HepG2 (cell line): Measurements from ENCODE around the gene UNC50. TPM values are rescaled to one million over a fixed set of nuclear protein-coding genes. Genes with fewer than 3 reads are reported as not detected.

Experiments used
- ATAC-seq: fragments of 200-7000 bp; cut with Tn5 transposase; 3 replicates; pipeline ENCODE4 v1.9.1; 2020; ENCODE audit warnings: mild to moderate bottlenecking, moderate library complexity
- BruUV-seq: library from RNA; stranded (reverse); fragments of 400-500 nt; replicated peaks from 2 replicates; lab custom pipeline; 2021; lab: Mats Ljungman, UMichigan
- CTCF ChIA-PET: fragments of 300-600 bp; formaldehyde crosslinking; extraction: SDS; loops from one replicate; lab custom pipeline; 2021; ENCODE audit warnings: low total read pairs, inconsistent platforms, low intra/inter-chr PET ratio; lab: Yijun Ruan, JAX
- POLR2A ChIA-PET: fragments of 350-600 bp; sonication (Branson Sonifier 250); formaldehyde crosslinking; loops from one replicate; lab custom pipeline; 2020; ENCODE audit warnings: antibody characterized with exemption, inconsistent platforms; lab: Yijun Ruan, JAX
- DNase-seq: peaks from one replicate; pipeline ENCODE4 v3.0.0-alpha.2; 2015; ENCODE audit warnings: low spot score
- FAIRE-seq: peaks from 3 replicates; lab custom pipeline; 2011; peaks lifted over from hg19 to GRCh38; lab: Jason Lieb, UNC
- H2AFZ ChIP-seq: one replicate; pipeline ENCODE4 v1.6.1; 2011; ENCODE audit warnings: low read length, inconsistent platforms
- H3K27ac ChIP-seq: fragments of 300-600 bp; 3 replicates; pipeline ENCODE4 v1.8.0; 2011; ENCODE audit warnings: mixed run types, mild to moderate bottlenecking, mixed read lengths, low read length, inconsistent platforms; ENCODE audit not compliant: insufficient read depth; ENCODE audit errors: extremely low read length
- H3K27me3 ChIP-seq, 2 experiments: fragments of 200-600 bp in 1 of 2; 2 replicates in 1 of 2; 3 replicates in 1 of 2; pipeline versions ENCODE4 v1.6.0 to v1.8.0; 2011; ENCODE audit warnings: low read length in 2 of 2, mild to moderate bottlenecking in 2 of 2, moderate library complexity in 2 of 2, inconsistent platforms in 1 of 2; ENCODE audit not compliant: insufficient read depth in 2 of 2, control insufficient read depth in 1 of 2
- H3K36me3 ChIP-seq, 2 experiments: fragments of 200-600 bp in 1 of 2; replicated peaks in 1 of 2; 2 replicates in 1 of 2; 3 replicates in 1 of 2; pipeline versions ENCODE4 v1.5.1 to v1.8.0; 2011; ENCODE audit warnings: low read length in 2 of 2, inconsistent platforms in 1 of 2; ENCODE audit not compliant: insufficient read depth in 2 of 2, control insufficient read depth in 1 of 2
- H3K4me1 ChIP-seq: 2 replicates; pipeline ENCODE4 v1.5.1; 2012; ENCODE audit warnings: low read length, inconsistent platforms; ENCODE audit not compliant: insufficient read depth
- H3K4me2 ChIP-seq: 2 replicates; pipeline ENCODE4 v1.6.0; 2011; ENCODE audit warnings: low read depth, low read length, inconsistent platforms
- H3K4me3 ChIP-seq, 3 experiments: fragments of 200-600 bp in 1 of 3; sonication (generic), shearing (Covaris generic) in 1 of 3; replicated peaks in 1 of 3; 2 replicates each; pipeline ENCODE4 v1.5.1; 2011 to 2016; ENCODE audit warnings: low read length in 3 of 3, inconsistent platforms in 2 of 3, low read depth in 2 of 3, mild to moderate bottlenecking in 2 of 3, control low read depth in 1 of 3, mixed read lengths in 1 of 3; ENCODE audit not compliant: insufficient read depth in 1 of 3
- H3K79me2 ChIP-seq: one replicate; pipeline ENCODE4 v1.6.1; 2011; ENCODE audit warnings: low read length, inconsistent platforms; ENCODE audit not compliant: insufficient read depth
- H3K9ac ChIP-seq: 2 replicates; pipeline ENCODE4 v1.6.0; 2011; ENCODE audit warnings: mild to moderate bottlenecking, low read depth, low read length, inconsistent platforms; ENCODE audit not compliant: insufficient read depth
- H3K9me3 ChIP-seq: 2 replicates; pipeline ENCODE4 v1.5.1; 2012; ENCODE audit warnings: mild to moderate bottlenecking, low read length
- H4K20me1 ChIP-seq: 2 replicates; pipeline ENCODE4 v1.6.0; 2011; ENCODE audit warnings: inconsistent platforms, mild to moderate bottlenecking, low read length, moderate library complexity; ENCODE audit not compliant: insufficient read depth
- AGO2 ChIP-seq: fragments of 200-400 bp; formaldehyde crosslinking; optimal IDR thresholded peaks from 2 replicates; pipeline ENCODE3; 2017; ENCODE audit warnings: mild to moderate bottlenecking, low read depth, low read length, moderate library complexity
- ASH2L ChIP-seq: fragments of 300-600, 200-600 bp; sonication (generic); IDR thresholded peaks from 2 replicates; pipeline ENCODE4 v1.7.0; 2017; ENCODE audit warnings: low read depth, mild to moderate bottlenecking, moderate library complexity, mixed read lengths, low read length; ENCODE audit not compliant: insufficient read length
- GMEB1 ChIP-seq: sonication (generic); formaldehyde crosslinking; IDR thresholded peaks from 2 replicates; pipeline ENCODE4 v1.5.1; 2020; ENCODE audit warnings: missing genetic modification reagents, mild to moderate bottlenecking, borderline replicate concordance
- HES4 ChIP-seq: sonication (generic); formaldehyde crosslinking; IDR thresholded peaks from 2 replicates; pipeline ENCODE4 v1.9.0; 2021; ENCODE audit warnings: mild to moderate bottlenecking, missing genetic modification reagents, borderline replicate concordance
- HNF4A ChIP-seq: sonication (generic); formaldehyde crosslinking; IDR thresholded peaks from 2 replicates; pipeline ENCODE4 v1.4.0; 2020; ENCODE audit warnings: missing genetic modification reagents
- HNRNPUL1 ChIP-seq: fragments of 200-400 bp; formaldehyde crosslinking; IDR thresholded peaks from 2 replicates; pipeline ENCODE4 v1.6.1; 2017; ENCODE audit warnings: low read depth, mild to moderate bottlenecking, low read length, moderate library complexity
- KAT8 ChIP-seq: IDR thresholded peaks from 2 replicates; pipeline ENCODE4 v1.6.1; 2016; ENCODE audit warnings: missing genetic modification reagents, missing compliant biosample characterization
- MAF1 ChIP-seq: sonication (generic); formaldehyde crosslinking; IDR thresholded peaks from 2 replicates; pipeline ENCODE4 v1.5.0; 2020; ENCODE audit warnings: missing genetic modification reagents, borderline replicate concordance
- NFE2L2 ChIP-seq: fragments of 150-350 bp; IDR thresholded peaks from 2 replicates; pipeline ENCODE4 v1.6.1; 2014; ENCODE audit warnings: low read length
- PAX8 ChIP-seq: sonication (generic); formaldehyde crosslinking; IDR thresholded peaks from 2 replicates; pipeline ENCODE4 v1.8.0; 2022; ENCODE audit warnings: mild to moderate bottlenecking, missing genetic modification reagents, borderline replicate concordance
- SIN3B ChIP-seq: fragments of 150-350 bp; IDR thresholded peaks from 2 replicates; pipeline ENCODE4 v1.6.1; 2014; ENCODE audit warnings: low read length
- THAP11 ChIP-seq: IDR thresholded peaks from 2 replicates; pipeline ENCODE4 v1.6.1; 2016; ENCODE audit warnings: missing biosample characterization, missing genetic modification reagents
- ZFP90 ChIP-seq: sonication (generic); formaldehyde crosslinking; IDR thresholded peaks from 2 replicates; pipeline ENCODE4 v1.8.0; 2022; ENCODE audit warnings: missing genetic modification reagents, mild to moderate bottlenecking, inconsistent platforms, borderline replicate concordance
- ZNF256 ChIP-seq: sonication (generic); formaldehyde crosslinking; conservative IDR thresholded peaks from 2 replicates; pipeline ENCODE4 v1.4.0; 2020; ENCODE audit warnings: missing genetic modification reagents
- ZNF350 ChIP-seq: sonication (generic); formaldehyde crosslinking; IDR thresholded peaks from 2 replicates; pipeline ENCODE4 v1.4.0; 2020; ENCODE audit warnings: mild to moderate bottlenecking, low read depth, missing genetic modification reagents, borderline replicate concordance
- ZNF672 ChIP-seq: sonication (generic); formaldehyde crosslinking; IDR thresholded peaks from 2 replicates; pipeline ENCODE4 v1.8.1; 2022; ENCODE audit warnings: missing genetic modification reagents
- ZNF737 ChIP-seq: sonication (generic); formaldehyde crosslinking; IDR thresholded peaks from 2 replicates; pipeline ENCODE4 v1.5.0; 2020; ENCODE audit warnings: missing genetic modification reagents, mild to moderate bottlenecking, borderline replicate concordance
- ZNF768 ChIP-seq: sonication (generic); formaldehyde crosslinking; IDR thresholded peaks from 2 replicates; pipeline ENCODE4 v1.4.0; 2020; ENCODE audit warnings: missing genetic modification reagents
- ZSCAN30 ChIP-seq: sonication (generic); formaldehyde crosslinking; IDR thresholded peaks from 2 replicates; pipeline ENCODE4 v1.5.0; 2020; ENCODE audit warnings: mild to moderate bottlenecking, missing genetic modification reagents
- ZZZ3 ChIP-seq: sonication (generic); formaldehyde crosslinking; IDR thresholded peaks from 2 replicates; pipeline ENCODE4 v1.4.0; 2020; ENCODE audit warnings: missing genetic modification reagents, mild to moderate bottlenecking, borderline replicate concordance
- WGBS: methylation state at CpG from one replicate; pipeline ENCODE4 v1.1.6; 2017; ENCODE audit warnings: low lambda C conversion rate; 5-methylcytosine and 5-hydroxymethylcytosine counted together
- in situ Hi-C: cut with HindIII; loops from 2 replicates; pipeline ENCODE4 v1.10.0; 2017; ENCODE audit warnings: low pct_unique_long_range_greater_than_20kb; ENCODE audit not compliant: extremely low pct_ligation_motif_present
- intact Hi-C: fragments of 100-400 bp; cut with micrococcal nuclease; formaldehyde crosslinking; loops from one replicate; pipeline ENCODE4 v1.10.0; 2022; ENCODE audit not compliant: unreplicated experiment
- polyA plus RNA-seq, 8 experiments: library from polyadenylated mRNA; depleted of rRNA in 3 of 8; stranded (reverse) in 7 of 8; unstranded in 1 of 8; fragments of >200 nt; fragmentation: Illumina TruSeq in 4 of 8; extraction: Trizol in 4 of 8; gene quantifications; 2 replicates each; pipeline versions ENCODE4 v1.2.1 to v1.2.3, GENCODE V29; 2011 to 2016; ENCODE audit warnings: low read depth in 4 of 8, missing spikeins in 1 of 8, mixed read lengths in 1 of 8; ENCODE audit not compliant: insufficient read depth in 1 of 8
- total RNA-seq, 5 experiments: library from RNA; depleted of rRNA; stranded (reverse); fragments of >200 nt; fragmentation: Illumina TruSeq; extraction: Trizol; gene quantifications; 2 replicates each; pipeline ENCODE4 v1.2.3, GENCODE V29; 2016; ENCODE audit warnings: low read depth in 1 of 5

The UNC50 gene
- total and polyA plus RNA-seq, 2 of the 13 experiments (the other 11 are each of a cell fraction or from before 2014, with no cell fraction given), result 92.6 to 95.6 TPM

DNA sequence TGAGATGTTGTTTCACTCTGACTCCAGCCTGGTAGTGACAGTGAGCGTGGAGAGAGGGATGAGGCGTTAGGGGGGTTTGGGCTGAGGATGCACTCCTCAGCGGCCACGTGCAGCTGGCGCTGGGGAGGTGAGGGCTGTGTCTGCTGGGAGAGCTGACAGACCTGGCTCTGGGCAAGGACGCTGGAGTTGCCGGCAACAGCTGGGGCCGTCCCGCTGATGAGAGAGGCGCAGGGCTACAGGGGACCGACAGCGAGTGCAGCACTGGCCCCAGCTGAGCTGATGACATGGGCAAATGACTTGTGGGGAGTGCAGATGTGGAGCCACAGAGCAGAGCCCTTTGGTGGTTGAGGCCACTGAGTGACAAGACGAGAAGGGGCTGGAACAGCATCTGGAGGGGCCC is 38.5 kb upstream of the UNC50 start:
- intact Hi-C loops (loop anchor here (1.0 to 2.0 kb wide), 3 partner anchors 14 to 39 kb away; partner anchors contain the start of genes COA5 and UNC50), in situ Hi-C loops (loop anchor here (5.0 kb wide), 1 partner anchor 32 kb away; no protein-coding TSS in a partner anchor)
- no TSS peak for BruUV-seq
- no peak overlapping the region for H2AFZ ChIP-seq
- WGBS, result 98% methylated on average over 13 of the region's 13 CpGs
- no peaks in the 10 kb centered on the region for H3K79me2 ChIP-seq
- H3K36me3 ChIP-seq, result peaks cover 7 to 36% of the 10 kb centered on the region in 2 experiments; a peak in 4 of 5 replicates
- no peak overlapping the region for H3K27ac ChIP-seq
- H4K20me1 ChIP-seq, result no peaks in the 10 kb centered on the region
- CTCF ChIA-PET, result interaction anchor here (0.8 to 3.0 kb wide), 2 partner anchors 31 to 157 kb away, joined by 4 to 32 read pairs; no protein-coding TSS in a partner anchor
- DNase-seq (no peak), ATAC-seq (no peak), FAIRE-seq (no peak)
- no peak overlapping the region for H3K4me2 ChIP-seq
- H3K9ac ChIP-seq, result no peak overlapping the region
- no peaks in the 10 kb centered on the region for H3K4me1 ChIP-seq
- no peaks in the 10 kb centered on the region for H3K27me3 ChIP-seq
- 0 out of 2 replicates have a peak, but pooled peaks have one; percentile 41 for TF ChIP-seq HES4 (CRISPR knock-in tag)
- TF ChIP-seq ZNF350 (CRISPR knock-in tag), result no peak
- no peak for TF ChIP-seq MAF1
- peak; percentile 28; the same call in 1 of the 2 replicates for TF ChIP-seq ZNF768
- peak; percentile 21 for TF ChIP-seq AGO2
- no peak for TF ChIP-seq ZNF672 (CRISPR knock-in tag)
- TF ChIP-seq HNRNPUL1, result no peak
- POLR2A ChIA-PET, result no interaction called here
- no peaks in the 10 kb centered on the region for H3K9me3 ChIP-seq
- no peak overlapping the region for H3K4me3 ChIP-seq

DNA sequence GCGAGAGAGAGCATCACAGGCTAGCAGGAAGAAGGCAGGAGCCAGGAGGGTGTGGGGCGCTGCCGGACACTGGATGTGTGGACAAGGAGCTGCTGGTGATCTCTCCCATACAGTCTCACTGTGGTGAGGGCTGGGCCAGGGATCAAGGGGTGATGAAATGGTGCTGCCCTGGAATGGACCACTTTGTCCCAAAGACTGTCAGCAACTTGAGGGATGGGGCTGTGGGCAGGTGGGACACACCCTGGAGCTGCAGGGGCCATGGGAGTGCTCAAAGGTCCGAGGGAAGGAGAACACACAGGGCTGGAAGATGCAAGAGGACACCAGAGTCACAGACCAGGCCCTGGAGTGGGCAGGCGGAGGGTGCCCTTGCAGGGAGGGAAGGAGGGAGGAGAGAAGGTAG is 38.0 kb upstream of the UNC50 start:
- H2AFZ ChIP-seq, result no peak overlapping the region
- no peaks in the 10 kb centered on the region for H3K9me3 ChIP-seq
- ATAC-seq (no peak), DNase-seq (no peak), FAIRE-seq (no peak)
- intact Hi-C loops (no loop called here), in situ Hi-C loops (no loop called here)
- CTCF ChIA-PET, result interaction anchor here (3.0 kb wide), 1 partner anchor 31 kb away, joined by 32 read pairs; no protein-coding TSS in a partner anchor
- WGBS, result 93% methylated on average over 5 of the region's 5 CpGs
- H3K27me3 ChIP-seq, result no peaks in the 10 kb centered on the region
- H3K4me3 ChIP-seq, result no peak overlapping the region
- no peaks in the 10 kb centered on the region for H3K79me2 ChIP-seq
- H3K4me2 ChIP-seq, result no peak overlapping the region
- BruUV-seq, result no TSS peak
- H3K4me1 ChIP-seq, result no peaks in the 10 kb centered on the region
- H3K27ac ChIP-seq, result no peak overlapping the region
- POLR2A ChIA-PET, result no interaction called here
- peaks cover 6 to 33% of the 10 kb centered on the region in 2 experiments; a peak in 4 of 5 replicates for H3K36me3 ChIP-seq
- H3K9ac ChIP-seq, result no peak overlapping the region
- H4K20me1 ChIP-seq, result no peaks in the 10 kb centered on the region
- no peak for TF ChIP-seq NFE2L2
- TF ChIP-seq ZNF737 (CRISPR knock-in tag), result no peak
- no peak for TF ChIP-seq PAX8 (CRISPR knock-in tag)
- TF ChIP-seq SIN3B, result no peak
- TF ChIP-seq ZSCAN30 (CRISPR knock-in tag), result no peak
- no peak for TF ChIP-seq ZZZ3 (CRISPR knock-in tag)
- TF ChIP-seq ZFP90 (CRISPR knock-in tag), result no peak
- no peak for TF ChIP-seq ASH2L
- TF ChIP-seq HNF4A (CRISPR knock-in tag), result no peak
- no peak for TF ChIP-seq ZNF256 (CRISPR knock-in tag)
- no peak for TF ChIP-seq GMEB1 (CRISPR knock-in tag)
- no peak for TF ChIP-seq THAP11 (CRISPR knock-in tag)
- TF ChIP-seq KAT8 (CRISPR knock-in tag), result no peak
